Measurements from ENCODE around the gene SIRT5. TPM values are rescaled to one million over a fixed set of nuclear protein-coding genes. Genes with fewer than 3 reads are reported as not detected.
A peak's percentile ranks its signal among the peaks of the same experiment; 100 is the strongest.

SIRT5 gene
- total RNA-seq, 1 donor from 2014 or later, result 8.8 TPM

DNA sequence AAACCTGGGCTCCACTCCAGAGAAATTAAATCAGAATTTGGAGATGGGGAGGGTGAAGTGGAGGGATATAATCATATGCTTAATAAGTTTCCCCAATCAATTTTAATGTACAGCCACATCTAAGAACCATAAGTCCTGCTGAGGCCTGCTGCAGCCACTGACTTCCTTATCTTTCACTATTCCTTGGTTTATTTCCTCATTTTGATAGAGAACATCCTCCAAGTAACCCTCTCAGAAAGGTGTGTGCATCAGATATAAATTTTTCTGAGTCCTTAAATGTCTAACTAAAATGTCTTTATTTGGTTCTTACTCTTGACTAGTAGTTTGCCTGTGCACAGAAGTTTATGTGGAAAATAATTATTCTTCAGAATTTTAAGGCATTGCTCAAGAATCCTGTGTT is 23.7 kb upstream of the SIRT5 start:
- no peak for DNase-seq (ENCODE audit: low spot score)

DNA sequence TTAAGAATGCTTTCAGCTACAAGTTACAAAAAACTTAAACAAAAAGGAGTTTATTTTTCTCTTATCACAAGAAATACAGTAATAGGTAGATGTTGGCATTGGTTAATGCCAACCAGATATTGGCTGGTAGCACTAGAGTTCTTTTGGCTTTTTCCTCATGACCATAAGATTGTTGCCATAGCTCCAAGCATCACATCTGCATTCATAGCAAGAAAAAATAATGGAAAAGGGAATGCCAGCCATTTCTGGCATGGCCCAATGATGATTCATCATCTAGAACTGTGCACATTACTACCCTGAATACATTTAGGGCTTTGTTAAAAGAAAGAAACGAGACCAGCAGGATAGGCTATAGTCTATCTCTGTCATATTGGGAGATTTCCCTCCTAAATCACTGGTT is 20.8 kb upstream of the SIRT5 start:
- DNase-seq (ENCODE audit: low spot score), result no peak

DNA sequence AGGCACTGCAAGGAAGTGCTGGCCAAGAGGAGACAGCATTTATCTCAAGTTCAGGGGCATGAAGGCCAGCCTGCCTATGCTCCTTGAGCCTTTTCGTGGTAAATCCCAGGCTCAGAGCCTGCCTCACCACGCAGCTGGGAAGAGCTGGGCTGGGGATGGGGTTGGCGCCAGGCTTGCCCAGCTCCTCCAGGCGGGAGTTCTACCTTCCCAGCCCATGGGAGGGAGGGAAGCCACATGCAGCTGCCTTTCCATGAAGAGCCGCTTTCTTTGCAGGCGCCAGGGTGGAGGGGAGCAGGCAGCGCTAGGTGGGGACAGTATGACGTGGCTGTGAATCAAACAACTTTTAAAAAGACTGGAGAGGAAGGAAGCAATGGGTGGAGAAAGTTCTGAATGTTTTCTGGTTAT is 19.5 kb upstream of the SIRT5 start:
- no peak for DNase-seq (ENCODE audit: low spot score)

DNA sequence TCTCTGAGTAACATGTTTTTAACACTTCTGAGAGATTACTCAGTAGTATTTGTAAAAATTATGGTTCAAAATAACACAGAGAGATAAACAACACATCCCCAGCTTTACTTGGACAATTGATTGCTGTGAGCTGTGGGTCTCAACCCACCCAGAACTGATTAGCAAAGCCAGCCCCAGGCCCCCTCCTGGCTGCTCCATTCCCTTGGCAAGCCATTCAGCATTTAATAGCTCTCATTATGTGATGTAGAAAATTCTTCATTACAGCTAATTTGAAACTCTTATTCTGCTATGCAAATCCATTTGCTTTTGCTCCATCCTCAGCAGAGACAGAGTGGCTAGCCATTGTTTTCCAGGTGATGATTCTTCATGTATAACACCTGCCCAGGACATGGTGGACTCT is 16.6 kb upstream of the SIRT5 start:
- DNase-seq (ENCODE audit: low spot score), result no peak

DNA sequence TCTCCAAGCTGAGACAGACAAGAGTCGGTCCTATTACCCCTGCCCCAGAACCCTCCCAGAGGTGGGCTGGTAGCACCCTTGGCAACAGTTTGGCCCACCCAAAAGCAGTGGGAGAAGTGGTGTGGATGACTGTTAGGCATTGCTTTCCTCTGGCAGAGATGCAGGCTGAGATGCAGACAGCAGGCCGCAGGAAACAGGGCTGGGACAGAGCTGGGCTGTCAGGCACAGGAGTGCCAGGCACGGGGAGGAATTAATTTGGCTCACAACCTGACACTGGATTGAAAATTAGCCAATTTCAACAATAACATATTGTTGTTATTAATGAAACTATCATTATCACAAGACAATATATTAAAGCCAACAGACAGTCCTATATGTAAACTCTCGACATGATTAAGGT is 15.7 kb upstream of the SIRT5 start:
- DNase-seq (ENCODE audit: low spot score), result no peak

DNA sequence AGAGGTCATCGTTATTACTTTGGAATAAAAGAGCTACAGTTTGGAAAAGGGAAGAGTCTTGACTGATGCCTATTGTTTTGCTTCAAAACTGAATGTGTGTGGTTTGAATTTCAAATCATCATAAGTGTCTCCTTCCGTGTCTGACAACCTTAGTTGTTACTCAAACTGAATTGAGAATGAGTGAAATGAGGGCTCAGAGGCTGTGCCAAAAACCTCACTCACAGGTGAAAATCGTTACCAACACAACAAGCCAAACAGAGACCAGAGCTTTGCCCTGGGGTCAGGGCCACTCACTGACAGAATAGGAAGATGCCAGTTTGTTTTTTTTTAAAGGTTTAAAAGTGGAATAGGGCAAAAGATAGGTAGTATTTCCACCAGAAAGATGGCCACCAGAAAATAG is 15.2 kb upstream of the SIRT5 start:
- no peak for DNase-seq (ENCODE audit: low spot score)

DNA sequence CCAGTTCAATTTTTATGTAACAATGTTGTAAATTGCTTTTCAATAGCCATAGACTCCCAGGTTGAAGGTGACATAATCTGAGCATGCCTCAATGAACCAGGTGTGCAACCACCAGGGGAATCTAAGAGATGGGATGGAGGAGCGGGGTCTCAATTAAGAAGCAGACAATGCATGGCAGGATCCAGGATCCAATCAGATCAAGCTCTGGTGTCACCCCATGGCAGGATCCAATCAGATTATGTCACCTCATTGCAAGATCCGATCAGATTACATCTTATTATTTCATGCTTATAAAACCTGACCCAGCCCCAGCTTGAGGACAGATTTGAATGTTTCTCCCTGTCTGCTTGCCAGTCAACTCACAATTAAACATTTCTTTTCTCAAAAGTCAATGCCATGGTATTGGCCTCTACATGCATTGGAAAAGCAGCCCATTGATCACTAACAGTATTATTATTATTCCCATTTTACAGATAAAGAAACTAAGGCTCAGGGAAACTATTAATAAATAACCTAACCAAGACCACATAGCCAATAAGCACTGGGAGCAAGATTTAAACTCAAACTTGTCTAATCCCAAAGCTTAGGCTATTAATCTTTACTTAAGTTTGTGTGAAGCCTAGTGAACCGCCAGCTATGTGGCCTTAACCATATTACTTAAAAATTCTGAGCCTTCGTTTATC is 14.3 kb upstream of the SIRT5 start:
- no peak for DNase-seq (ENCODE audit: low spot score)

DNA sequence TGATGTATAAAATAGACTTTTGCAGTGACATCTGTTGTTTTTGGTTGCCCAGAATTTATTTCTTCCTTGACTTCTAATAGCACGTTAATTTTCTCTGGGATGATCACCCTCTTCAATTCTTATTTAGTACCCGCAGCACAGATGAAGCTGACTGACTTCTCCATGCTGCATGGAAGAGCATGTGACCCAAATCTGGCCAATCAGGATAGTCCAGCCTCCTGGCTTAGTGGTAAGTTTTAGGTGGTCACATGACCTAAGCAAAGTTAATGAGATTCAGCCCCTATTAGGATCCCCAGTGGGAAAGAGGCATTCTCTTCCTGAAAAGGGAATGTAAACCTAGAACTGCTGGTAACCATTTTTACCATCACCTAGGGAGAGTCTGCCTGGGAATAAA is 13.8 kb upstream of the SIRT5 start:
- DNase-seq (ENCODE audit: low spot score), result no peak

DNA sequence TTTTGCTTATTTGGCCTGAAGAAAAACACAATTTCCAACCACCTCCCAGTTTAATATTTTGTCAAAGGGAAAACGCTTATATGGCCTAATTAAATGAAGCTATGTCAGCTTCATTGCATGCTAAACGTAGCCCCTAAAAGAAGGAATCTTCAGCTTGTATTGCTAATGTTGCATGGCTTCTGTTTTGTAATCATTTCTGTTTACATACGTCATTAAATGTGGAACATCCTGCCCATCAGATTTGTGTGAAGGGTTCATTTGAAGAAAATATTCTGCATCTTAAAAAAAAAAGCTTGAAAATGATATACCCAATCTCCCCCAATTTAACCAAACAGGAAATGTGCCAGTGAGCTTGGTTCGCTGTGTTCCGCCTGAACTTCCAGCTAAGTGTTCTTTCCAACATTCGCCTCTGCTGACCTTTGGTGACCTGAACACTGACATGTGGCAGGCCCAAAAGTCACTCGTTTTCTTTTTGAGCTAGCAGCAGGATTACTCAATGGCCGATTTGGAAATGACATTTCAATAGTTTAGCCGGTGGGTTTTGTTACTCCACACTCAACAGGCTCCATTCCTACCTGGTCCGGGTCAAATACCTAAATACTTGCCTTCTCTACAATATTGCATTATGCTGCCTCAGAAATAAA is 12.7 kb upstream of the SIRT5 start:
- no peak for DNase-seq (ENCODE audit: low spot score)

DNA sequence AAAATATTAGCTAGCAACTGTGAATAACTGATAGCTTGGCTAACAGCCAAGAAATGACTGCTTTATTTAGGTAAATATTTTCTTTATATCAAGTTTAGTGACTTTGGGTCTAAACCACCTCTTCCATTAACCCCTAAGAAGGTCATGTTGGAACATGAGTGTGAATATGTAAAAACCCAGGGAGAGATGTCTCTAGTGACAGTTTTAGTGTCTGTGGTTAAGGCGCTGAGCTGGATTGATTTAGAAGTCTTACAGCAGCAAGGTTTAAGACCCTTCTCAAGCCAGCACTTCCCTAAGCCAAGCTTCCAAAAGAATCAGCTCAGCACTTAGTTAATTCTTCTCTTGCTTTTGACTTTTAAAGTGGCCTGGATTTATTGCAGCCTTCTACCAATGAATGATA is 11.4 kb upstream of the SIRT5 start:
- DNase-seq (ENCODE audit: low spot score), result no peak

DNA sequence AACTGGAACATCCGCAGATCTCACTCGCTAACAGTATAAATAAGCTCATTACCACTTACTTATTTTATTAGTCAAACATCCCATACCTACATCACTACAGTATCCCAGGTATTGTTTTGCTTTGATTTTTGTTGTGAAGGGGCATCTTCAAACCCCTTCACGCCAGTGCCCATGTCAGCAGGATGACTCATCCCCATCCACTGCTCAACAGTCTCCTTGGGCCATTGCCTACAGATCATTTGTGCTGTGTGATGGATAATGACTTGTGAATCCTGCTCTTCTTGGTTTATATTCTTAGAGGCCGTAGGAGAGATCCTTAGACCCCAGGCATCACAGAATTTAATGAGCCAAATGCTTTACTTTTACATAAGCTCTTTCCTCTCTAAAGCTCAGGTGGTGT is 8.5 kb upstream of the SIRT5 start:
- DNase-seq (ENCODE audit: low spot score), result no peak

DNA sequence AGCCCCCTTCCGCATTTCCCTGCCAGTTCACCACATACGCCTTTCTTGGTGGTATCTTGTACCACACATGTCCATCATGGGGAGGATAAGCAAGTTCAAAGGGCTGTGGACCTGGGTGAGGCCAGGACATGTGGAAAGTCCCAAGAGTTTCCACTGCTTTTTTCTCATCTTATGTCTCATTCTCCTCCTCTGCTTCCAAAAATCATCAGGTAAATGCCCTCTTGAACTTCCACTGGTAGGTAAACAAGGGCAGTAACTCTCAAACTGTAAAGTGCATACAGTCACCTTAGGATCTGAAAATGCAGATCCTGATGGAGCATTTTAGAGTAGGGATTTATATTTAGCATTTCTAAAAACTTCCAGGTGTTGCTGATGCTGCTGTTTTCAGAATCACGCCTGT is 7.9 kb upstream of the SIRT5 start:
- no peak for DNase-seq (ENCODE audit: low spot score)

DNA sequence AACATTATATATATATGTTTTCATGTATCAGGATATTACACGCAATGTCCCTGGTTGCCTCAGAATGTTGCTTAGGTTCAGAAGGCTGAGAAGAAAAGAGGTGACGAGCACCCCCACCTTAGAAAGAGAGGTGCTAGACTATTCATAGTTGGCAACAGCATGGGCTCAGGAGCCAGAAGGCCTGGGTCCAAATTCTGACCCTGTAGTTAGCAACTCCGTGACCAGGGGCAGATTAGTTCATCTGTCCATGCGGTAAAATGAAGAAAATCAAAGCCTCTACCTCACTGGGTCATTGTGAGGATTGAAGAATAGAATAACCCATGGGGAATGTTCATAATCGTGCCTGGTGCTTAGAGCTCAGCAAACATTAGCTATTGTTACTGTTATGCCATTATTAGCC is 5.4 kb upstream of the SIRT5 start:
- DNase-seq (ENCODE audit: low spot score), result no peak

DNA sequence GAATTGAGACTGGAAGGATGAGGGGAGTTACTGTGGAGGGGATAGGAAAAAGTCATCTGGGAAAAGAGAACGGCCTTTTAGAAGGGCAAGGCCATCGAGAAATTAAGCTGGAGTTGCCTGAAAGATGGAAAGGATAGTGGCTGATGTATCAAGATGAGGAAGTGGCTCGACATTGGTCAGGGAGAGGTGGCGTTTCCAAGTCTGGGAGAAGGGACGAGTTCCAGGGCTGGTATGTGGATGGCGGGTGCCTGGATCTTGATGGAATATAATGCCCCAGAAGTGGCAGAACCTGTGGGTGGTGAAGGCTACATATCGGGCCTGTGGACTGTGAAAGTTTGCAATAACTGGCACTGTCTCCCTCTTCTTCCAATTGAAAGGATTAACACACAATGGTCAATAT is 2.2 kb upstream of the SIRT5 start:
- DNase-seq (ENCODE audit: low spot score), result no peak

DNA sequence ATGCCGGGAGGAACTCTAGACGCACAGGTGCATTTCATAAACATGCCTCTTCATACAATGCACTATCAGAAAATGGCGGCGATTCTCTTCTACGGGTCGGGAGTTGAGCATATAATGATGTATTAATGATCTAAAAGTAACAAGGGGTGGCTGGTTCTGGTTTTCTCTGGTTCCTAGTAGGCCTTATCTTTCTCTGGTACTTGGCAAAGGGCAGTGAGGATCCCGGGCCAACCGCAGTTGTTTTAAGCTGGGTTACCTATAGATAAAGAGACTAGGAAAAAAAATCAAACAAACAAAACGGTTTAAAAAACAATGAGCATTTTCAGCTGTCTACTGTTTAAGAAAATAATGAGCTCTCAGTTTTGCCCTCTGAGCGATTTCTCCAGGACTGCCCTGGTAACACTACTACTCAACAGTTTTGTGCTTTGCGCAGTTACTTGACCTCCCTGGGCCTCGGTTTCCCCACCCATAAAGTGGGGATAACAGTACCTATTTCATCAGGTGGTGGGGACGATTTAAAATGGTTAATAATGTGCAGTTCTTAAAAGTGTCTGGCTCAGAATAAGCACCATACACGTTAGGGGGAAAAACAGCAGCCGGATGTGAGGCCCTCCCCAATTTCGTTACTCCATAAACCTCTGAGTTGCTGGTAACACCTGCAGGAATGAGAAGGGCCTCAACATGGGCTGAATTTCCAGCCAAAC is 1.3 kb upstream of the SIRT5 start:
- DNase-seq (ENCODE audit: low spot score), result no peak

DNA sequence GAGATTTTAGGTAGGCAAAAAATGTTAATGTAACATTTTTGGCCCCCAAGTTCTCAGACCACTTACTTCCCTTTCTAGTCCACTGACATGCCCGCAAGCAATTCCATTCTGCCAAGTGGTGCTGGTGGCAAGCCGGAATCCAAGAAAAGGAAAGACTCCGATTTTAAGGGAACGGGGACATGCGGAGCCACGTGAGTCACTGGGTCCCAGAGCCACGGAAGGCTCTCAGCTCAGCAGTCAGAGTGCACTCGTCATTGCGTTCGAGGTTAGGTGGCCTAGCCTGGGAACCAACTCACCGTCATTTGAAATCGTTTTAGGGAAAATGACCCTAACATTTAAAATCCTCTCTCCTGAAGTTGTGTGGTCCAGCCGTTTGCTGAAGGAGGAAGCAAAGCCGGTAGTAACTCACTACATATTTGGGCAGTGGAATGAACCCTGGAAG is 711 bp upstream of the SIRT5 start:
- DNase-seq (ENCODE audit: low spot score), result no peak

DNA sequence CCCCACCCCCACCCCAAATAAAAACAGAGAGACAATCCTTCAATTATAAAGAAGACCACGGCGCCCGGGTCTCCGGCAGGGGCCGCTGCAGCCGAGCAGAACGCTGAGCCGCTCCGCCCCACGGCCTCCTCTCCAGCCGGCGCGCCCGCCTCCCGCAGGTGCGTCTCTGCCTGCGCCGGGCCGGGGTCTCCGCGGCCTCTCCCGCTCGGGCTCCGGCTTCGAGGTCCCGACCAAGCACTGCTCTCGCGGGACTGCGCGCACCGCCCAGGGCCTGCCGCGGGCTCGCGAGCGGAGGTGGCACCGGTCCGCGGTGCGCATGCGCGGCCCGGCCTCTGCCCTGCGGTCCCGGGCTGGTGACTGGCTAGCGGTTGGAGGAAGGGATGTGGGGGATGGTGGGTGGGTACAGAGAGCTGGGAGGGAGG is 241 bp upstream of the SIRT5 start:
- peak; percentile 97 for DNase-seq (ENCODE audit: low spot score)

DNA sequence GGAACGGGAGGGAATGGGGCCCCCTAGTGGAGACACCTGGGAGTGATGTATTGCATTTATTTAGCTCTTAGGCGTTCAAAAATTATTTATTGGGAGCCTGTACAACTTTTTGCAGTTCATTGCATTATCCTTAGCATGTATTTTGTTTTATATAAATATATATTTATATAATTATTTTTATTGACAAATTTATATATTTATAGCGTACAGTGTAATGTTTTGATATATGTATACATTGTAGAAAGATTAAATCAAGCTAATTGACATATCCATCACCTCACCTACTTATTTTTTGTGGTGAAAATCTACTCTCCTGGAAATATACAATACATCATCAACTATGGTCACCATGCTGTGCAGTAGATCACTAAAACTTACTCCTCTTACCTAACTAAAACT is 975 bp downstream of the SIRT5 start:
- no peak for DNase-seq (ENCODE audit: low spot score)

DNA sequence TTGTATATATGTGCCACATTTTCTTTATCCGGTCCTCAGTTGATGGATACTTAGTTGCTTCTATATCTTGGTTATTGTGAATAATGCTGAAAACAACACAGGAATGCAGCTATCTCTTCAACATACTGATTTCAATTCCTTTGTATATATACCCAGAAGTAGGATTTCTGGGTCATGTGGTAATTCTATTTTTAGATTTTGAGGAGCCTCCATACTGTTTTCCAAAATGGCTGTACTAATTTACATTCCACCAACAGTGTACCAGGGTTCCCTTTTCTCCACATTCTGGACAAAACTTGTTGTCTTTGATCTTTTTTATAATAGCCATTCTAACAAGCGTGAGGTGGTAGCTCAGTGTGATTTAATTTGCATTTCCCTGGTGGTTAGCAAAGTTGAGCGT is 1.6 kb downstream of the SIRT5 start:
- no peak for DNase-seq (ENCODE audit: low spot score)

DNA sequence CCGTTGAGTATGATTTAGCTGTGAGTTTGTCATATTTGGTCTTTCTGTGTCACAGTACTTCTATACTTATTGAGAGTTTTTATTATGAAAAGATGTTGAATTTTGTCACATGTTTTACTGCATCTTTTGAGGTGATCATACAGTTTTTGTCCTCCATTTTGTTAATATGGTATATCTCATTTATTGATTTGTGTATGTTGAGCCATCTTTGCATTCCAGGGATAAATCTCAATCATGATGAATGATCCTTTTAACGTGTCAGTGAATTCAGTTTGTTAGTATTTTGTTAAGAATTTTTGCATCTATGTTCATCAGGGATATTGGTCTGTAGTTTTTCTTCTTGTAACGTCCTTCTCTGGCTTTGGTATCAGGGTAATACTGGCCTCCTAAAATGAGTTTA is 3.5 kb downstream of the SIRT5 start:
- DNase-seq (ENCODE audit: low spot score), result no peak

DNA sequence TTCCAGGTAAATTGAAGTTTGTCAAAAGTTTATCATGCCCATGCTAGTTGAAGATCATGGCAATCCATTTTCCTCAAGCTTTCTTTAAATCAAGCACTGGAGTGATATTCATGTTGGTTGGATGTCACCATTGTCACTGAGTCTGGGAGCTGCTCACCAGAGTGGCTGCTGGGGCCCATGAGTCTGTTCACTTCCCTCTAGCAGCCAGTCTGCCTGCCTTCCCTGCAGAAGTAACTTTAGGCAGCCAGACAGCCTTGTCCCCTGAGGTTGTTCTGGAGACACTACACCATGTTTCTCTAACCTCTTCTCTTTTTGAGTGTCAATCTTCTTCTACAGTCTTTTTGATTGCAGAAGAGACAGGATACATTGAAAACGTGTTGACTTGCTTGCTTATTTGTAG is 5.5 kb downstream of the SIRT5 start:
- DNase-seq (ENCODE audit: low spot score), result no peak

DNA sequence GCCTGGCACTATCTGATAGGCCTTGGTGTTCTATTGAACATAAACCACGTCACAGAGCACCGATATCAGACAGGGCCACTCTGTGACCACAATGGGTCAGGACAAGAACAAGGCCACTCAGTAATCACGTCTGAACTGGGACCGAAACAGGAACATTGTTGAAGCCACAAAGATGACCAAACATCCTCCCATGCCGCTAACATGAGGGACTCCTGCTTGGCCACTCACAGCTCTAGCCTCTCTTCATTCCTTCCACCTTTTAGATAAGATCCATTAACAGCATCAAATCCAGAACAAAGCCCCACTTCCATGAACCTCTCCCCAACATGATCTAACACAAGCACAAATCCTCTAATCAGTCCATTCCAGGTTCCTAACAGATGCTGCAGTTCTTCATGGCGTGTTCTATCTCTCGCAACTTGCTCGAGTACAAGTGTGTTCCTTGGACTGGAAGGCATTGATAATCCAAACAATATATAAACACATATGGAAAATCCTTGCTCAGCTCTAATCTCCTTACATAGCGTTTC is 7.4 kb downstream of the SIRT5 start:
- DNase-seq (ENCODE audit: low spot score), result no peak
